HepG2 (cell line): ENCODE data around the gene INPP5K. TPM values are rescaled to one million over a fixed set of nuclear protein-coding genes. Genes with fewer than 3 reads are reported as not detected.

Experiments
- ATAC-seq: fragments of 200-7000 bp; cut with Tn5 transposase; 3 replicates; pipeline ENCODE4 v1.9.1; 2020; ENCODE audit warnings: mild to moderate bottlenecking, moderate library complexity
- BruUV-seq: library from RNA; stranded (reverse); fragments of 400-500 nt; replicated peaks from 2 replicates; lab custom pipeline; 2021; lab: Mats Ljungman, UMichigan
- CTCF ChIA-PET: fragments of 300-600 bp; formaldehyde crosslinking; extraction: SDS; loops from one replicate; lab custom pipeline; 2021; ENCODE audit warnings: low total read pairs, inconsistent platforms, low intra/inter-chr PET ratio; lab: Yijun Ruan, JAX
- POLR2A ChIA-PET: fragments of 350-600 bp; sonication (Branson Sonifier 250); formaldehyde crosslinking; loops from one replicate; lab custom pipeline; 2020; ENCODE audit warnings: antibody characterized with exemption, inconsistent platforms; lab: Yijun Ruan, JAX
- DNase-seq: peaks from one replicate; pipeline ENCODE4 v3.0.0-alpha.2; 2015; ENCODE audit warnings: low spot score
- FAIRE-seq: peaks from 3 replicates; lab custom pipeline; 2011; peaks lifted over from hg19 to GRCh38; lab: Jason Lieb, UNC
- H2AFZ ChIP-seq: one replicate; pipeline ENCODE4 v1.6.1; 2011; ENCODE audit warnings: low read length, inconsistent platforms
- H3K27ac ChIP-seq: fragments of 300-600 bp; 3 replicates; pipeline ENCODE4 v1.8.0; 2011; ENCODE audit warnings: mixed run types, mild to moderate bottlenecking, mixed read lengths, low read length, inconsistent platforms; ENCODE audit not compliant: insufficient read depth; ENCODE audit errors: extremely low read length
- H3K27me3 ChIP-seq, 2 experiments: fragments of 200-600 bp in 1 of 2; 2 replicates in 1 of 2; 3 replicates in 1 of 2; pipeline versions ENCODE4 v1.6.0 to v1.8.0; 2011; ENCODE audit warnings: low read length in 2 of 2, mild to moderate bottlenecking in 2 of 2, moderate library complexity in 2 of 2, inconsistent platforms in 1 of 2; ENCODE audit not compliant: insufficient read depth in 2 of 2, control insufficient read depth in 1 of 2
- H3K36me3 ChIP-seq, 2 experiments: fragments of 200-600 bp in 1 of 2; replicated peaks in 1 of 2; 2 replicates in 1 of 2; 3 replicates in 1 of 2; pipeline versions ENCODE4 v1.5.1 to v1.8.0; 2011; ENCODE audit warnings: low read length in 2 of 2, inconsistent platforms in 1 of 2; ENCODE audit not compliant: insufficient read depth in 2 of 2, control insufficient read depth in 1 of 2
- H3K4me1 ChIP-seq: 2 replicates; pipeline ENCODE4 v1.5.1; 2012; ENCODE audit warnings: low read length, inconsistent platforms; ENCODE audit not compliant: insufficient read depth
- H3K4me2 ChIP-seq: 2 replicates; pipeline ENCODE4 v1.6.0; 2011; ENCODE audit warnings: low read depth, low read length, inconsistent platforms
- H3K4me3 ChIP-seq, 3 experiments: fragments of 200-600 bp in 1 of 3; sonication (generic), shearing (Covaris generic) in 1 of 3; replicated peaks in 1 of 3; 2 replicates each; pipeline ENCODE4 v1.5.1; 2011 to 2016; ENCODE audit warnings: low read length in 3 of 3, inconsistent platforms in 2 of 3, low read depth in 2 of 3, mild to moderate bottlenecking in 2 of 3, control low read depth in 1 of 3, mixed read lengths in 1 of 3; ENCODE audit not compliant: insufficient read depth in 1 of 3
- H3K79me2 ChIP-seq: one replicate; pipeline ENCODE4 v1.6.1; 2011; ENCODE audit warnings: low read length, inconsistent platforms; ENCODE audit not compliant: insufficient read depth
- H3K9ac ChIP-seq: 2 replicates; pipeline ENCODE4 v1.6.0; 2011; ENCODE audit warnings: mild to moderate bottlenecking, low read depth, low read length, inconsistent platforms; ENCODE audit not compliant: insufficient read depth
- H3K9me3 ChIP-seq: 2 replicates; pipeline ENCODE4 v1.5.1; 2012; ENCODE audit warnings: mild to moderate bottlenecking, low read length
- H4K20me1 ChIP-seq: 2 replicates; pipeline ENCODE4 v1.6.0; 2011; ENCODE audit warnings: inconsistent platforms, mild to moderate bottlenecking, low read length, moderate library complexity; ENCODE audit not compliant: insufficient read depth
- BHLHE40 ChIP-seq: IDR thresholded peaks from 2 replicates; pipeline ENCODE4 v1.6.1; 2011; ENCODE audit warnings: low read length, improper control_type of control experiment
- KDM2A ChIP-seq: sonication (generic); formaldehyde crosslinking; IDR thresholded peaks from 2 replicates; pipeline ENCODE4 v1.4.0; 2020; ENCODE audit warnings: low read depth, missing genetic modification reagents, borderline replicate concordance
- NCOA1 ChIP-seq: sonication (generic); formaldehyde crosslinking; IDR thresholded peaks from 2 replicates; pipeline ENCODE4 v1.9.0; 2021; ENCODE audit warnings: missing genetic modification reagents
- PREB ChIP-seq: sonication (generic); formaldehyde crosslinking; IDR thresholded peaks from 2 replicates; pipeline ENCODE4 v1.4.0; 2020; ENCODE audit warnings: missing genetic modification reagents
- RXRA ChIP-seq: sonication (generic); formaldehyde crosslinking; IDR thresholded peaks from 2 replicates; pipeline ENCODE4 v1.5.1; 2020; ENCODE audit warnings: missing genetic modification reagents
- ZNF333 ChIP-seq: sonication (generic); formaldehyde crosslinking; IDR thresholded peaks from 2 replicates; pipeline ENCODE4 v1.4.0; 2020; ENCODE audit warnings: mild to moderate bottlenecking, missing genetic modification reagents, borderline replicate concordance
- ZNF605 ChIP-seq: sonication (generic); formaldehyde crosslinking; IDR thresholded peaks from 2 replicates; pipeline ENCODE4 v1.8.0; 2022; ENCODE audit warnings: mild to moderate bottlenecking, missing genetic modification reagents
- WGBS: methylation state at CpG from one replicate; pipeline ENCODE4 v1.1.6; 2017; ENCODE audit warnings: low lambda C conversion rate; 5-methylcytosine and 5-hydroxymethylcytosine counted together
- in situ Hi-C: cut with HindIII; loops from 2 replicates; pipeline ENCODE4 v1.10.0; 2017; ENCODE audit warnings: low pct_unique_long_range_greater_than_20kb; ENCODE audit not compliant: extremely low pct_ligation_motif_present
- intact Hi-C: fragments of 100-400 bp; cut with micrococcal nuclease; formaldehyde crosslinking; loops from one replicate; pipeline ENCODE4 v1.10.0; 2022; ENCODE audit not compliant: unreplicated experiment
- polyA plus RNA-seq, 8 experiments: library from polyadenylated mRNA; depleted of rRNA in 3 of 8; stranded (reverse) in 7 of 8; unstranded in 1 of 8; fragments of >200 nt; fragmentation: Illumina TruSeq in 4 of 8; extraction: Trizol in 4 of 8; gene quantifications; 2 replicates each; pipeline versions ENCODE4 v1.2.1 to v1.2.3, GENCODE V29; 2011 to 2016; ENCODE audit warnings: low read depth in 4 of 8, missing spikeins in 1 of 8, mixed read lengths in 1 of 8; ENCODE audit not compliant: insufficient read depth in 1 of 8
- total RNA-seq, 5 experiments: library from RNA; depleted of rRNA; stranded (reverse); fragments of >200 nt; fragmentation: Illumina TruSeq; extraction: Trizol; gene quantifications; 2 replicates each; pipeline ENCODE4 v1.2.3, GENCODE V29; 2016; ENCODE audit warnings: low read depth in 1 of 5

INPP5K gene
- total and polyA plus RNA-seq, 2 of the 13 experiments (the other 11 are each of a cell fraction or from before 2014, with no cell fraction given): 4.8 to 9.6 TPM

DNA sequence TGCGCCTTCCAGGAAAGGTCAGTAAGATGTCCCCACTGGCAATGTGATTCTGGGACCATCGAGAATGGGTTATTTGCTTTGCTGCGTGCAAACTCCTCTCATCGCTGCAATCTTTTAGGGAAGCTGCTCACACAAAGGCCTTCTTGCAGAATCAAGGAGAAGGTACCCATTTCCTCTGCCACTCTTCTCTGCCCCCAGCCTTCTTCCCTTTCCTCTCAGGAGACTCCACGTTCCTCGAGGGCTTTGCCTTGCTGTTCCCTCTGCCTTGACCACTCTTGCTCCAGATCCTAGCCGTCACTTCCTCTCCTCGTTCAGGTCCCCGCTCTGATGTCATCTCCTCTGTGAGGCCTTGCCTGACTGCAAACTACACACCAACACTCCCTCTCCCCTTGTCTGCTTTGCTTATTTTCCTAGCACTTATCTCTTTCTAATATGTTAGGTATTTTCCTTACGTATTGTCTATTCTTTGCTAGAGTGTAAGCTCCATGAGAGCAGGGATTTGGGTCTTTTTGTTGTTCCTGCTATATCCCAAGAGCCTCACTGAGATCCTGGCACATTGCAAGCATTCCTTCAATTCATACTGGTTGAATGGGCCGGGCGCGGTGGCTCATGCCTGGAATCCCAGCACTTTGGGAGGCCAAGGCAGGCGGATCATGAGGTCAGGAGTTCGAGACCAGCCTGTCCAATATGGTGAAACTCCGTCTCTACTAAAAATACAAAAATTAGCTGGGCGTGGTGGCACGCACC, 55.0 kb downstream of the INPP5K start:
- intact Hi-C loops: no loop called here
- ChIA-PET POLR2A (no interaction called here), CTCF (no interaction called here)
- no peaks in the 10 kb centered on the region for H4K20me1 ChIP-seq
- in situ Hi-C loops: no loop called here
- H3K9ac ChIP-seq: no peak overlapping the region
- no peaks in the 10 kb centered on the region for H3K9me3 ChIP-seq
- H3K79me2 ChIP-seq: no peaks in the 10 kb centered on the region
- no peak overlapping the region for H3K27ac ChIP-seq
- H3K4me1 ChIP-seq: peaks cover 20% of the 10 kb centered on the region
- no TSS peak for BruUV-seq
- FAIRE-seq: no peak
- H3K36me3 ChIP-seq: peaks cover 0 to 3% of the 10 kb centered on the region in 2 experiments; a peak in 1 of 5 replicates
- no peak overlapping the region for H2AFZ ChIP-seq
- 92% methylated on average over 18 of the region's 18 CpGs for WGBS
- no peak overlapping the region for H3K4me3 ChIP-seq
- no peaks in the 10 kb centered on the region; a peak in 1 of 5 replicates for H3K27me3 ChIP-seq
- no peak for DNase-seq
- H3K4me2 ChIP-seq: no peak overlapping the region
- ATAC-seq: no peak
- TF ChIP-seq BHLHE40: no peak
- TF ChIP-seq KDM2A (CRISPR knock-in tag): no peak
- no peak for TF ChIP-seq PREB (CRISPR knock-in tag)
- TF ChIP-seq ZNF333 (CRISPR knock-in tag): no peak
- TF ChIP-seq ZNF605 (CRISPR knock-in tag): no peak
- TF ChIP-seq RXRA: no peak
- no peak for TF ChIP-seq NCOA1 (CRISPR knock-in tag)
